Panc1 (cell line): ENCODE measurements around the gene FBXL15. TPM values are rescaled to one million over a fixed set of nuclear protein-coding genes. Genes with fewer than 3 reads are reported as not detected.

Experiments used
- ATAC-seq: fragments of 200-7000 bp; cut with Tn5 transposase; 2 replicates; pipeline ENCODE4 v1.9.1; 2020; ENCODE audit warnings: mild to moderate bottlenecking, moderate library complexity
- BruUV-seq: library from RNA; stranded (reverse); fragments of 400-500 nt; replicated peaks from 2 replicates; lab custom pipeline; 2021; lab: Mats Ljungman, UMichigan
- CTCF ChIA-PET: fragments of 300-600 bp; sonication (Branson Sonifier 250); formaldehyde crosslinking; loops from one replicate; lab custom pipeline; 2022; ENCODE audit warnings: antibody characterized with exemption; lab: Charles Lee
- POLR2A ChIA-PET: fragments of 300-600 bp; sonication (Branson Sonifier 250); formaldehyde crosslinking; loops from one replicate; lab custom pipeline; 2022; ENCODE audit warnings: antibody characterized with exemption; lab: Charles Lee
- DNase-seq: peaks from one replicate; pipeline ENCODE4 v3.0.0-alpha.2; 2010; ENCODE audit warnings: low read depth, low spot score
- H3K27ac ChIP-seq: 2 replicates; pipeline ENCODE4 v1.5.1; 2011; ENCODE audit warnings: mild to moderate bottlenecking, low read length, inconsistent platforms
- H3K27me3 ChIP-seq: fragments of 200-500 bp; sonication (Bioruptor generic); 2 replicates; pipeline ENCODE4 v1.6.0; 2014; ENCODE audit warnings: low read length, inconsistent platforms; ENCODE audit not compliant: control insufficient read depth, insufficient read depth
- H3K36me3 ChIP-seq: fragments of 200-500 bp; sonication (Bioruptor generic); 2 replicates; pipeline ENCODE4 v1.5.1; 2014; ENCODE audit warnings: inconsistent platforms, mild to moderate bottlenecking, low read length, moderate library complexity; ENCODE audit not compliant: control insufficient read depth, insufficient read depth
- H3K4me1 ChIP-seq: 2 replicates; pipeline ENCODE4 v1.5.1; 2011; ENCODE audit warnings: inconsistent platforms, mild to moderate bottlenecking, low read length, moderate library complexity; ENCODE audit not compliant: control insufficient read depth, insufficient read depth
- H3K4me3 ChIP-seq, 2 experiments: 2 replicates each; pipeline ENCODE4 v1.5.1; 2011 to 2012; ENCODE audit warnings: low read depth in 2 of 2, low read length in 2 of 2, mild to moderate bottlenecking in 2 of 2, inconsistent platforms in 1 of 2, moderate library complexity in 1 of 2
- H3K9me3 ChIP-seq: fragments of 200-500 bp; sonication (Bioruptor generic); 2 replicates; pipeline ENCODE4 v1.5.1; 2014; ENCODE audit warnings: low read depth, mild to moderate bottlenecking, inconsistent platforms, low read length, moderate library complexity; ENCODE audit not compliant: control insufficient read depth, insufficient read depth
- CTCF ChIP-seq: fragments of 450-650 bp; IDR thresholded peaks from 2 replicates; pipeline ENCODE4 v1.5.1; 2017; ENCODE audit warnings: mild to moderate bottlenecking
- POLR2AphosphoS5 ChIP-seq: IDR thresholded peaks from 2 replicates; pipeline ENCODE4 v1.6.1; 2012; ENCODE audit warnings: mild to moderate bottlenecking, low read depth, low read length, moderate library complexity
- REST ChIP-seq, 2 experiments: IDR thresholded peaks; 2 replicates each; pipeline ENCODE4 v1.6.1; 2011 to 2012; ENCODE audit warnings: low read depth in 2 of 2, control low read depth in 1 of 2, low read length in 1 of 2, mild to moderate bottlenecking in 1 of 2, moderate library complexity in 1 of 2; ENCODE audit not compliant: insufficient read depth in 1 of 2
- SIN3A ChIP-seq: IDR thresholded peaks from 2 replicates; pipeline ENCODE4 v1.6.1; 2012; ENCODE audit warnings: low read depth, mild to moderate bottlenecking, low read length, moderate library complexity, borderline replicate concordance; ENCODE audit not compliant: insufficient read depth
- TCF7L2 ChIP-seq: IDR thresholded peaks from 2 replicates; pipeline ENCODE4 v1.6.1; 2011; ENCODE audit warnings: mild to moderate bottlenecking, low read depth, low read length, inconsistent platforms
- in situ Hi-C: cut with HindIII; loops from 2 replicates; pipeline ENCODE4 v1.10.0; 2016; ENCODE audit warnings: low sequenced_read_pairs, low pct_unique_long_range_greater_than_20kb
- intact Hi-C: fragments of 100-400 bp; cut with micrococcal nuclease; formaldehyde crosslinking; loops from one replicate; pipeline ENCODE4 v1.10.0; 2022; ENCODE audit not compliant: unreplicated experiment
- total RNA-seq: library from RNA; stranded (reverse); gene quantifications from one replicate; pipeline ENCODE4 v1.2.1, GENCODE V29; 2021; ENCODE audit not compliant: unreplicated experiment

The FBXL15 gene
- total RNA-seq, 1 experiment from 2014 or later, result 7.9 TPM

GRCh38 chr10:102465466-102465865, 44.8 kb downstream of the FBXL15 start:
- H3K9me3 ChIP-seq, result no peaks in the 10 kb centered on the region
- BruUV-seq, result no TSS peak
- TF ChIP-seq POLR2AphosphoS5, result no peak
- no peak for TF ChIP-seq REST (IDR thresholded peaks at IDR 0.05; ENCODE audit: insufficient read depth in 1 of 2, low read depth in 2 of 2, low read length in 1 of 2)
- no peak for TF ChIP-seq TCF7L2
- no peak for TF ChIP-seq CTCF
- no peak for TF ChIP-seq SIN3A
- CTCF ChIA-PET, result interaction anchor here (0.6 to 0.8 kb wide), 2 partner anchors 45 to 67 kb away, joined by 4 to 5 read pairs; no protein-coding TSS in a partner anchor
- peaks cover 23% of the 10 kb centered on the region for H3K4me1 ChIP-seq
- no peak overlapping the region for H3K4me3 ChIP-seq
- intact Hi-C loops (no loop called here), in situ Hi-C loops (no loop called here)
- no peak overlapping the region for H3K27ac ChIP-seq
- POLR2A ChIA-PET, result no interaction called here
- H3K27me3 ChIP-seq, result no peaks in the 10 kb centered on the region
- DNase-seq (no peak), ATAC-seq (no peak)
- peaks cover 3% of the 10 kb centered on the region; the same call in 1 of the 2 replicates for H3K36me3 ChIP-seq

GRCh38 chr10:102467318-102467717, 46.7 kb downstream of the FBXL15 start:
- ATAC-seq (no peak), DNase-seq (no peak)
- no TSS peak for BruUV-seq
- Histone ChIP-seq H3K27me3 (no peaks in the 10 kb centered on the region), H3K4me3 (no peak overlapping the region), H3K4me1 (peaks cover 12% of the 10 kb centered on the region), H3K36me3 (no peaks in the 10 kb centered on the region), H3K9me3 (no peaks in the 10 kb centered on the region), H3K27ac (no peak overlapping the region)
- intact Hi-C loops (no loop called here), in situ Hi-C loops (no loop called here)
- ChIA-PET CTCF (no interaction called here), POLR2A (no interaction called here)
- TF ChIP-seq REST (IDR thresholded peaks at IDR 0.05; ENCODE audit: insufficient read depth in 1 of 2, low read depth in 2 of 2, low read length in 1 of 2) (no peak), TCF7L2 (no peak), POLR2AphosphoS5 (no peak), CTCF (no peak), SIN3A (no peak)
